D721Med (cell line): Measurements from ENCODE around the gene DUSP6.

Experiments
- DNase-seq: peaks from one replicate; pipeline ENCODE4 v3.0.0; 2011; ENCODE audit warnings: low spot score; ENCODE audit not compliant: insufficient read length
- FAIRE-seq: peaks from 2 replicates; lab custom pipeline; 2011; peaks lifted over from hg19 to GRCh38; lab: Jason Lieb, UNC
- CTCF ChIP-seq: IDR thresholded peaks from 2 replicates; pipeline ENCODE4 v1.5.1; 2012; ENCODE audit warnings: mild to moderate bottlenecking, control low read depth; ENCODE audit not compliant: insufficient read depth; ENCODE audit errors: missing control alignments

DUSP6 gene

DNA sequence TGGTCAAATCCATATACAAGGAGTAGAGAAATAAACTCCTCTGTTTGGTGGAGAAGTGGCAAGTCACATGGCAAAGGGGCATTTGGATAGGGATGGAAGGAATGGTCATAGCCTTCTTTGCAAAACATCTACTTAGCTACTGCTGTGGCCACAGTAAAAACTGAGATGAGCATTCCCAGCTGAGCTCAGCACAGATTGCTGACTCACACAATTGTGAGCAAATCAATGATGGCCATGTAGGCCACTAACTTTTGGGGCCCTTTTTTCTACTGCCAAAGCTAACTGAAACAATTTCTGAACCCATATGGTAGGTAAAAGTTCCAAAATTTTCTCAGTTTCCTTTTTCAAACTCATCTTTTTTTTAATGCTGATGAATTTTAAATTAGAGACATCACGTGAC lies 31.6 kb downstream of the DUSP6 start:
- no peak for TF ChIP-seq CTCF
- FAIRE-seq (no peak), DNase-seq (no peak)

- no peak for TF ChIP-seq CTCF
- FAIRE-seq (no peak), DNase-seq (no peak)
These were observed 32.7 kb downstream of the DUSP6 start for GRCh38 chr12:89319606-89320005.

DNA sequence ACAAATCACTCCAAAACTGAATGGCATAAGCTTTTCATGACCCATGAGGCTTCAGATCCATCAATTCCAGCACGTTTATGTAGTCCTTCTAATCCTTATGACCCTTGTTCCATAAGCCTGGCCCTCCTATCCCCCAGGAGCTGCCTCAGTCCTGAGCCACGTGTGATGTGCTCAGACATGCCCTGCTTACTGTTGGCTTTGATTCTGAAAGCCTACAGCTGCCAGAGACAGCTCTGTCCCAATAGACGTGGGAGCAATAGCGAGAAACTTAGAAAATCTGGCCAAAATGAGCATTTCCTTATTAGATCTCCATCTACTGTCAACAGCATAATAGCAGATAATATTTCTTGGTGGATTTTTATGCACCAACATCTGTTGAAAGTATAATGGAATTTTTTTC lies 33.2 kb downstream of the DUSP6 start:
- FAIRE-seq (no peak), DNase-seq (no peak)
- no peak for TF ChIP-seq CTCF

DNA sequence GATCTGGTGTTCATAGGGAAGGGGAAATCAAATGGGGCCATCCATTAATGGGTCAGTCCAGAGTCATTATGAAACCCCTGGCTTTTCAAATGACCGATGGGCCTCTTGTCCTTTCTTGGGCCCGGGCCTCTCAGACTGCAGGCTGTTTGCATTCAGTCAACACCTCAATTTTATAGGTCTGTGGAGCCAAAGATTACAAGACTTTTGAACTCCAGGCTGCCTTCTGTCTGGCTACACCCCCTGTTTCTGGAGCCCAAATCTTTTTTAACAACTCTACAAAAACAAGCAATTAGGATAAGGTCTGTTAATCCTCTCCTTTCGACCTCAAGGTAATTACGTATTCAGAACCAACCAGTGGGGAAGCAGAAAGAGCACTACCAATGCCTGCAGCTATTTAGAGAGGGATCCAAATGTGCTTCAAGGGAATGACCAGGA lies 35.6 kb downstream of the DUSP6 start:
- DNase-seq (no peak), FAIRE-seq (no peak)
- no peak for TF ChIP-seq CTCF

DNA sequence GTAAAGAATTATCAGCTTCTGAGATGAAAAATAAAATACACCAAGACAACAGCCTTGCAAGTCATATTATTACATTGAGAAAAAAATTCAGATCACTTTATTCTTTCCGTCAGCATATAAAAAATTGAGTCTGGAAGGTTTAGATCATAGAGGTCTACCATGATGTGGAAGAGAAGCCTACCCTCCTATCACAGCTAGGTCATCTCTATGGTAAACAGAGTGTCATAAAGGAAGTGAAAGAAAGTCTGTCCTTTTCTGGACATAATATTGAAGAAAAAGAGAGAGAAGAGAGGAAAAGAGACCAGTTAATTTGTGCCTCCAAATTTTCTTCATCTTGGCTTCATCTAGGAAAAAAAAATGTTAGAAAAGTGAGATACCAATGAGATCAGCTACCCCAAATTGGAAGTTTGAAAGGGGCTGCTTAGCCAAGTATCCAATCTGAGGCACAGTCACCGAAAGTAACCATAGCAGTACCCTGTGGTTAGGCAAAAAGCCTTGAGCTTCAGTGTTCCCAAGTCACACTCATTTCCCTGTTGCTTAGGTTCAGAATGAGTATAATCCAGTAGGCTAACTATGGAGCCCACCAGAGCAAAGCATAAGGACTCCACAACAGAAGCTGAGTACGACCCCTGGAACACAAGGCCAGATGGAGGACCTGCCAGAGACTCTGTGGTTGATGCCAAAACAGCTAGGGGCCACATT lies 38.1 kb downstream of the DUSP6 start:
- no peak for TF ChIP-seq CTCF
- DNase-seq, result no peak
- FAIRE-seq, result no peak

- FAIRE-seq (no peak), DNase-seq (no peak)
- no peak for TF ChIP-seq CTCF
These were observed 40.5 kb downstream of the DUSP6 start for GRCh38 chr12:89311703-89312293.

- no peak for TF ChIP-seq CTCF
- no peak for DNase-seq
- no peak for FAIRE-seq
These were observed 42.5 kb downstream of the DUSP6 start for GRCh38 chr12:89309815-89310214.
